ENCODE results near the gene RAB39A. TPM values are rescaled to one million over a fixed set of nuclear protein-coding genes. Genes with fewer than 3 reads are reported as not detected.
A peak's percentile ranks its signal among the peaks of the same experiment; 100 is the strongest.

The RAB39A gene
- total and polyA plus RNA-seq, 9 of the 15 experiments (the other 6 are each of a cell fraction or from before 2014, with no cell fraction given): not detected

DNA sequence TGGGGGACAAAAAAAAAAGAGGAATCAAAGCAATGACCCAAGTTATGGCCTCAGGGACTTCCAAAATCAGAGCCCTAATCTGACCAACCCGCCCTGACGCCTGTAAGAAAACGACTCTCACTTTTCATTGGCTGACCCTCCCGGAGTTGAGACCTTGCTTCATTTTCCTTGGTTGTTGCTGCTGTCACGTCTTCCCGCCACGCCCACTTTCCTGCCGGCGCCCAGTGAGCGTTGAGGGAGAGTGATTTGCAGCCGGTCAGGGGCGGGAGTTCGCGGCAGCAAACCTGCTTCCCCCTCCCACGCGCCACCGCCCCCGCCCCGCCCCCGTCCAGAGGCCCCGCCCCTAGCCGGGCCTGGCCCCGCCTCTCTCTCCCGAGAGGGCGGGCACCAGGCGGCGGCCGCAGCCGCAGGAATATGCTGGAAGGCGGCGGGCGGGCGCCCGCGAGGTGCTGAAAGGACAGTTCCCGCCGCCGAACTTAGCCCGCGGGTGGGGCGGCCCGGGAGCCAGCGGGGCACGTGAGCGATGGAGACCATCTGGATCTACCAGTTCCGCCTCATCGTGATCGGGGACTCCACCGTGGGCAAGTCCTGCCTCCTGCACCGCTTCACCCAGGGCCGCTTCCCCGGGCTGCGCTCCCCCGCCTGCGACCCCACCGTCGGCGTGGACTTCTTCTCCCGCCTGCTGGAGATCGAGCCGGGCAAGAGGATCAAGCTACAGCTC, at the start of gene RAB39A (continued):
- TF ChIP-seq, protein P1, sequence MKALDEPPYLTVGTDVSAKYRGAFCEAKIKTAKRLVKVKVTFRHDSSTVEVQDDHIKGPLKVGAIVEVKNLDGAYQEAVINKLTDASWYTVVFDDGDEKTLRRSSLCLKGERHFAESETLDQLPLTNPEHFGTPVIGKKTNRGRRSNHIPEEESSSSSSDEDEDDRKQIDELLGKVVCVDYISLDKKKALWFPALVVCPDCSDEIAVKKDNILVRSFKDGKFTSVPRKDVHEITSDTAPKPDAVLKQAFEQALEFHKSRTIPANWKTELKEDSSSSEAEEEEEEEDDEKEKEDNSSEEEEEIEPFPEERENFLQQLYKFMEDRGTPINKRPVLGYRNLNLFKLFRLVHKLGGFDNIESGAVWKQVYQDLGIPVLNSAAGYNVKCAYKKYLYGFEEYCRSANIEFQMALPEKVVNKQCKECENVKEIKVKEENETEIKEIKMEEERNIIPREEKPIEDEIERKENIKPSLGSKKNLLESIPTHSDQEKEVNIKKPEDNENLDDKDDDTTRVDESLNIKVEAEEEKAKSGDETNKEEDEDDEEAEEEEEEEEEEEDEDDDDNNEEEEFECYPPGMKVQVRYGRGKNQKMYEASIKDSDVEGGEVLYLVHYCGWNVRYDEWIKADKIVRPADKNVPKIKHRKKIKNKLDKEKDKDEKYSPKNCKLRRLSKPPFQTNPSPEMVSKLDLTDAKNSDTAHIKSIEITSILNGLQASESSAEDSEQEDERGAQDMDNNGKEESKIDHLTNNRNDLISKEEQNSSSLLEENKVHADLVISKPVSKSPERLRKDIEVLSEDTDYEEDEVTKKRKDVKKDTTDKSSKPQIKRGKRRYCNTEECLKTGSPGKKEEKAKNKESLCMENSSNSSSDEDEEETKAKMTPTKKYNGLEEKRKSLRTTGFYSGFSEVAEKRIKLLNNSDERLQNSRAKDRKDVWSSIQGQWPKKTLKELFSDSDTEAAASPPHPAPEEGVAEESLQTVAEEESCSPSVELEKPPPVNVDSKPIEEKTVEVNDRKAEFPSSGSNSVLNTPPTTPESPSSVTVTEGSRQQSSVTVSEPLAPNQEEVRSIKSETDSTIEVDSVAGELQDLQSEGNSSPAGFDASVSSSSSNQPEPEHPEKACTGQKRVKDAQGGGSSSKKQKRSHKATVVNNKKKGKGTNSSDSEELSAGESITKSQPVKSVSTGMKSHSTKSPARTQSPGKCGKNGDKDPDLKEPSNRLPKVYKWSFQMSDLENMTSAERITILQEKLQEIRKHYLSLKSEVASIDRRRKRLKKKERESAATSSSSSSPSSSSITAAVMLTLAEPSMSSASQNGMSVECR (CRISPR knock-in tag; IDR thresholded peaks at IDR 0.05): 0 out of 2 replicates have a peak, but pooled peaks have one; percentile 39
- 0 out of 2 replicates have a peak, but pooled peaks have one; percentile 31 for TF ChIP-seq MXI1 (IDR thresholded peaks at IDR 0.05; ENCODE audit: low read depth, low read length)
- TF ChIP-seq RBM25 (IDR thresholded peaks at IDR 0.05; ENCODE audit: low read depth, low read length, severe bottlenecking): peak; percentile 92
- peak; percentile 54; the same call in 1 of the 2 replicates for TF ChIP-seq CREB1 (IDR thresholded peaks at IDR 0.05)
- no peak for TF ChIP-seq CREB1 (CRISPR knock-in tag; IDR thresholded peaks at IDR 0.05)
- TF ChIP-seq ZFP1 (CRISPR knock-in tag; IDR thresholded peaks at IDR 0.05): no peak
